AG09319 (cell line): ENCODE measurements around the gene FATE1.

Experiments used
- DNase-seq: peaks from one replicate; pipeline ENCODE4 v3.0.0-alpha.2; 2010; ENCODE audit warnings: low read depth; ENCODE audit errors: extremely low read depth
- CTCF ChIP-seq: IDR thresholded peaks from 2 replicates; pipeline ENCODE4 v1.5.1; 2011; ENCODE audit warnings: low read depth, mild to moderate bottlenecking, inconsistent platforms, low read length, moderate library complexity

The FATE1 gene

GRCh38 chrX:151704041-151704663, 11.7 kb upstream of the FATE1 start:
- DNase-seq = no peak
- TF ChIP-seq CTCF = no peak

- no peak for DNase-seq
- no peak for TF ChIP-seq CTCF
Observed at GRCh38 chrX:151708821-151709220, 7.0 kb upstream of the FATE1 start.

- TF ChIP-seq CTCF = no peak
- no peak for DNase-seq
Observed at GRCh38 chrX:151710457-151710856, 5.4 kb upstream of the FATE1 start.

- TF ChIP-seq CTCF = no peak
- DNase-seq = no peak
Observed at GRCh38 chrX:151711154-151711553, 4.7 kb upstream of the FATE1 start.

- no peak for DNase-seq
- TF ChIP-seq CTCF = no peak
Observed at GRCh38 chrX:151711787-151712186, 4.0 kb upstream of the FATE1 start.

- DNase-seq = no peak
- TF ChIP-seq CTCF = no peak
Observed at GRCh38 chrX:151712253-151712652, 3.6 kb upstream of the FATE1 start.

GRCh38 chrX:151713849-151714248, 2.0 kb upstream of the FATE1 start:
- TF ChIP-seq CTCF = peak; percentile 40
- DNase-seq = no peak
